ENCODE data around the gene PLCXD1. TPM values are rescaled to one million over a fixed set of nuclear protein-coding genes. Genes with fewer than 3 reads are reported as not detected.
"Not testable (repeated sequence)": the region's sequence is repeated elsewhere in the genome, so short reads cannot be mapped to it uniquely, and the experiment has no call there.

Gene PLCXD1
- total and polyA plus RNA-seq, 2 experiments from 2014 or later, result 22.0 to 40.1 TPM

- WGBS (ENCODE audit: low lambda C conversion rate, missing lambda C conversion rate), result 98% methylated on average over 42 of the region's 61 CpGs
- Histone ChIP-seq H3K4me1 (ENCODE audit: insufficient read depth) (peaks cover 5% of the 10 kb centered on the region), H3K9me2 (replicated peaks; ENCODE audit: insufficient read depth) (no peaks in the 10 kb centered on the region), H4K20me1 (ENCODE audit: insufficient read depth, poor library complexity, severe bottlenecking) (no peaks in the 10 kb centered on the region), H2AFZ (no peak overlapping the region), H3K79me2 (no peaks in the 10 kb centered on the region), H3K36me3 (replicated peaks; ENCODE audit: insufficient read depth, low read depth) (no peaks in the 10 kb centered on the region), H3K4me3 (no peak overlapping the region), H3K27ac (no peak overlapping the region), H3K27me3 (no peaks in the 10 kb centered on the region), H3K4me2 (no peak overlapping the region), H3K9me3 (ENCODE audit: low read depth) (no peaks in the 10 kb centered on the region)
- no peak for DNase-seq (ENCODE audit: low spot score)
- no peak for TF ChIP-seq EZH2phosphoT487 (IDR thresholded peaks at IDR 0.05; ENCODE audit: low read depth, severe bottlenecking, unreplicated experiment)
- no peak for TF ChIP-seq EZH2 (IDR thresholded peaks at IDR 0.05; ENCODE audit: borderline replicate concordance)
- TF ChIP-seq, protein P1, sequence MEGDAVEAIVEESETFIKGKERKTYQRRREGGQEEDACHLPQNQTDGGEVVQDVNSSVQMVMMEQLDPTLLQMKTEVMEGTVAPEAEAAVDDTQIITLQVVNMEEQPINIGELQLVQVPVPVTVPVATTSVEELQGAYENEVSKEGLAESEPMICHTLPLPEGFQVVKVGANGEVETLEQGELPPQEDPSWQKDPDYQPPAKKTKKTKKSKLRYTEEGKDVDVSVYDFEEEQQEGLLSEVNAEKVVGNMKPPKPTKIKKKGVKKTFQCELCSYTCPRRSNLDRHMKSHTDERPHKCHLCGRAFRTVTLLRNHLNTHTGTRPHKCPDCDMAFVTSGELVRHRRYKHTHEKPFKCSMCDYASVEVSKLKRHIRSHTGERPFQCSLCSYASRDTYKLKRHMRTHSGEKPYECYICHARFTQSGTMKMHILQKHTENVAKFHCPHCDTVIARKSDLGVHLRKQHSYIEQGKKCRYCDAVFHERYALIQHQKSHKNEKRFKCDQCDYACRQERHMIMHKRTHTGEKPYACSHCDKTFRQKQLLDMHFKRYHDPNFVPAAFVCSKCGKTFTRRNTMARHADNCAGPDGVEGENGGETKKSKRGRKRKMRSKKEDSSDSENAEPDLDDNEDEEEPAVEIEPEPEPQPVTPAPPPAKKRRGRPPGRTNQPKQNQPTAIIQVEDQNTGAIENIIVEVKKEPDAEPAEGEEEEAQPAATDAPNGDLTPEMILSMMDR (IDR thresholded peaks at IDR 0.05; ENCODE audit: poor library complexity), result no peak
Observed at GRCh38 chrX:350534-351323, 69.5 kb downstream of the PLCXD1 start.

- not testable (repeated sequence) for H3K36me3 ChIP-seq (replicated peaks; ENCODE audit: insufficient read depth, low read depth); H3K27ac ChIP-seq; H3K4me1 ChIP-seq (ENCODE audit: insufficient read depth); H4K20me1 ChIP-seq (ENCODE audit: insufficient read depth, poor library complexity, severe bottlenecking); H3K4me2 ChIP-seq; H3K79me2 ChIP-seq; H3K9me2 ChIP-seq (replicated peaks; ENCODE audit: insufficient read depth); H3K9me3 ChIP-seq (ENCODE audit: low read depth); DNase-seq (ENCODE audit: low spot score); H3K4me3 ChIP-seq; H3K27me3 ChIP-seq; H2AFZ ChIP-seq
- WGBS (ENCODE audit: low lambda C conversion rate, missing lambda C conversion rate), result 96% methylated on average over 13 of the region's 13 CpGs
Observed at GRCh38 chrX:351324-351641, 70.1 kb downstream of the PLCXD1 start.

DNA sequence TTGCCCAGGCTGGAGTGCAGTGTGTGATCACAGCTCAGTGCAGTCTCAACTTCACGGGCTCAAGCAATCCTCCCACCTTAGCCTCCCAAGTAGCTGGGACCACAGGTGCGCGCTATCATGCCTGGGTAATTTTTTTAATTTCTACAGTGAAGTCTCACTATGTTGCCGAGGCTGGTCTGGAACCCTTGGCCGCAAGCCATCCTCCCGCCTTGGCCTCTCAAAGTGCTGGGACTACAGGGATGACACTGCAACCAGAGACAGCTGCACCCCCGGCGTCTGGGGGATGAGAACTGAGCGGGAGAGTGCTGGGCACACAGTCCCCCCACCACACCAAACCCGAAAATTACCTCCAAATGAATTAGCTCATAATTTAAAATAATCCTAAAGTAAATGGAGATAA is 70.6 kb downstream of the PLCXD1 start:
- Histone ChIP-seq H3K9me2 (replicated peaks; ENCODE audit: insufficient read depth) (no peaks in the 10 kb centered on the region), H4K20me1 (ENCODE audit: insufficient read depth, poor library complexity, severe bottlenecking) (no peaks in the 10 kb centered on the region), H3K9me3 (ENCODE audit: low read depth) (no peaks in the 10 kb centered on the region), H3K4me3 (no peak overlapping the region), H3K4me2 (no peak overlapping the region), H3K27me3 (no peaks in the 10 kb centered on the region), H3K4me1 (ENCODE audit: insufficient read depth) (peaks cover 5% of the 10 kb centered on the region), H3K79me2 (no peaks in the 10 kb centered on the region), H3K27ac (no peak overlapping the region), H3K36me3 (replicated peaks; ENCODE audit: insufficient read depth, low read depth) (no peaks in the 10 kb centered on the region), H2AFZ (no peak overlapping the region)
- DNase-seq (ENCODE audit: low spot score), result no peak
- no peak for TF ChIP-seq EZH2phosphoT487 (IDR thresholded peaks at IDR 0.05; ENCODE audit: low read depth, severe bottlenecking, unreplicated experiment)
- TF ChIP-seq, protein P1 (IDR thresholded peaks at IDR 0.05; ENCODE audit: poor library complexity), result no peak
- TF ChIP-seq EZH2 (IDR thresholded peaks at IDR 0.05; ENCODE audit: borderline replicate concordance), result no peak
- 94% methylated on average over 10 of the region's 10 CpGs for WGBS (ENCODE audit: low lambda C conversion rate, missing lambda C conversion rate)

DNA sequence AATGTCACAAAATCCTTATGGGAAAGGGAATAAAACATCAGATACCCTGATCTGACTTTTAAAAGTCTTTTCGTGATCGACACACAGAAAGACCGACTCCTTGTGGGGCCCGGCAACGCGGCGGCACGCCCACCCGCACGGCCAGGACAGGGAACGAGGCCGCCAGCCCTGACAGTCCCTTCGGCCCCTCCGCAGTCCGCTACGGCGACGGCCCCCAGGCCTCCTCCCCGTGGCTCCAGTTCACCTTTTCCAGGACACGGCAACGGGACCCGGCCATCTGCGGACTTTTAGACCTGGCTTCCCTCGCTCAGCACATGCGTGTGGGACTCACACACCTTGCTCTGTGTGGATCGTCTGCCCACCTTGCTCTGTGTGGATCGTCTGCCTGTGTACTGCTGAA is 71.0 kb downstream of the PLCXD1 start:
- DNase-seq (ENCODE audit: low spot score), result no peak

More for the DNA sequence above, 71.0 kb downstream of the PLCXD1 start:
- Histone ChIP-seq H3K27ac (no peak overlapping the region), H3K4me3 (no peak overlapping the region), H4K20me1 (ENCODE audit: insufficient read depth, poor library complexity, severe bottlenecking) (no peaks in the 10 kb centered on the region), H3K9me3 (ENCODE audit: low read depth) (no peaks in the 10 kb centered on the region), H3K4me2 (no peak overlapping the region), H3K9me2 (replicated peaks; ENCODE audit: insufficient read depth) (no peaks in the 10 kb centered on the region), H3K27me3 (no peaks in the 10 kb centered on the region), H3K36me3 (replicated peaks; ENCODE audit: insufficient read depth, low read depth) (no peaks in the 10 kb centered on the region), H3K79me2 (no peaks in the 10 kb centered on the region), H3K4me1 (ENCODE audit: insufficient read depth) (peaks cover 5% of the 10 kb centered on the region), H2AFZ (no peak overlapping the region)
- WGBS (ENCODE audit: low lambda C conversion rate, missing lambda C conversion rate), result 95% methylated on average over 26 of the region's 27 CpGs
- TF ChIP-seq EZH2phosphoT487 (IDR thresholded peaks at IDR 0.05; ENCODE audit: low read depth, severe bottlenecking, unreplicated experiment) (no peak), EZH2 (IDR thresholded peaks at IDR 0.05; ENCODE audit: borderline replicate concordance) (no peak)
- TF ChIP-seq, protein P1 (IDR thresholded peaks at IDR 0.05; ENCODE audit: poor library complexity), result no peak

Data from hepatocyte (in vitro differentiated cells).